PC-3 (cell line): ENCODE results near the gene USF3. TPM values are rescaled to one million over a fixed set of nuclear protein-coding genes. Genes with fewer than 3 reads are reported as not detected.

Source experiments
- ATAC-seq: fragments of 200-7000 bp; cut with Tn5 transposase; 2 replicates; pipeline ENCODE4 v1.9.1; 2020; ENCODE audit warnings: mild to moderate bottlenecking, moderate library complexity
- BruUV-seq: library from RNA; stranded (reverse); fragments of 400-500 nt; replicated peaks from 2 replicates; lab custom pipeline; 2021; lab: Mats Ljungman, UMichigan
- CTCF ChIA-PET: fragments of 300-600 bp; sonication (Branson Sonifier 250); formaldehyde crosslinking; loops from one replicate; lab custom pipeline; 2022; ENCODE audit warnings: antibody characterized with exemption; lab: Charles Lee
- POLR2A ChIA-PET: fragments of 300-600 bp; sonication (Branson Sonifier 250); formaldehyde crosslinking; loops from one replicate; lab custom pipeline; 2022; ENCODE audit warnings: antibody characterized with exemption; ENCODE audit not compliant: unreplicated experiment; lab: Charles Lee
- DNase-seq: peaks from one replicate; pipeline ENCODE4 v3.0.0-alpha.2; 2015
- H2AFZ ChIP-seq: fragments of 300-600 bp; sonication (generic); 2 replicates; pipeline ENCODE4 v1.6.0; 2016; ENCODE audit warnings: antibody characterized with exemption, low read length
- H3F3A ChIP-seq: fragments of 300-600 bp; sonication (generic); one replicate; pipeline ENCODE4 v1.6.0; 2017; ENCODE audit warnings: antibody characterized with exemption, low read length, control low read depth, mild to moderate bottlenecking; ENCODE audit not compliant: unreplicated experiment
- H3K27ac ChIP-seq: fragments of 300-600 bp; sonication (generic); 2 replicates; pipeline ENCODE4 v1.5.1; 2016; ENCODE audit warnings: mild to moderate bottlenecking, low read length
- H3K27me3 ChIP-seq: fragments of 300-600 bp; sonication (generic); 2 replicates; pipeline ENCODE4 v1.6.1; 2016; ENCODE audit warnings: low read length, mixed read lengths
- H3K36me3 ChIP-seq: fragments of 300-600 bp; sonication (generic); 2 replicates; pipeline ENCODE4 v1.6.1; 2016; ENCODE audit warnings: low read depth, mixed run types, low read length, mixed read lengths
- H3K4me1 ChIP-seq: fragments of 300-600 bp; sonication (generic); 2 replicates; pipeline ENCODE4 v1.5.1; 2016; ENCODE audit warnings: low read length; ENCODE audit not compliant: insufficient read depth
- H3K4me2 ChIP-seq: fragments of 300-600 bp; sonication (generic); 2 replicates; pipeline ENCODE4 v1.6.0; 2016; ENCODE audit warnings: low read length
- H3K4me3 ChIP-seq: fragments of 300-600 bp; sonication (generic); 2 replicates; pipeline ENCODE4 v1.5.1; 2016; ENCODE audit warnings: mild to moderate bottlenecking, low read length, mixed read lengths
- H3K79me2 ChIP-seq: fragments of 300-600 bp; sonication (generic); 2 replicates; pipeline ENCODE4 v1.6.1; 2017; ENCODE audit warnings: low read length, mixed read lengths
- H3K9ac ChIP-seq: fragments of 300-600 bp; sonication (generic); 2 replicates; pipeline ENCODE4 v1.6.0; 2016; ENCODE audit warnings: mild to moderate bottlenecking, low read length
- H3K9me2 ChIP-seq: fragments of 300-600 bp; sonication (generic); replicated peaks from 2 replicates; pipeline ENCODE4 v1.6.1; 2016; ENCODE audit warnings: mixed run types, low read length, mixed read lengths
- H3K9me3 ChIP-seq: fragments of 300-600 bp; sonication (generic); 2 replicates; pipeline ENCODE4 v1.6.1; 2016; ENCODE audit warnings: low read length, mixed read lengths
- H4K20me1 ChIP-seq: fragments of 300-600 bp; sonication (generic); 2 replicates; pipeline ENCODE4 v1.6.1; 2016; ENCODE audit warnings: low read length, mixed read lengths
- EZH2 ChIP-seq: fragments of 300-600 bp; sonication (generic); IDR thresholded peaks from one replicate; pipeline ENCODE4 v1.6.1; 2017; ENCODE audit warnings: antibody characterized with exemption, mild to moderate bottlenecking, low read length; ENCODE audit not compliant: unreplicated experiment
- EZH2phosphoT487 ChIP-seq: fragments of 300-600 bp; sonication (generic); IDR thresholded peaks from 2 replicates; pipeline ENCODE4 v1.6.1; 2018; ENCODE audit warnings: mild to moderate bottlenecking, antibody characterized with exemption, low read length, borderline replicate concordance
- intact Hi-C: fragments of 100-400 bp; cut with micrococcal nuclease; formaldehyde crosslinking; loops from 2 replicates; pipeline ENCODE4 v1.9.0; 2023
- total RNA-seq: library from RNA; depleted of rRNA; stranded (reverse); fragments of >200 nt; gene quantifications from 2 replicates; pipeline ENCODE4 v1.2.3, GENCODE V29; 2014
- TF ChIP-seq, protein P1 (sequence below): fragments of 300-600 bp; sonication (generic); conservative IDR thresholded peaks from 2 replicates; pipeline ENCODE4 v1.5.1; 2017; ENCODE audit warnings: antibody characterized with exemption, low read depth, mild to moderate bottlenecking, low read length

Gene USF3
- total RNA-seq, 1 experiment from 2014 or later, result 10.5 TPM

DNA sequence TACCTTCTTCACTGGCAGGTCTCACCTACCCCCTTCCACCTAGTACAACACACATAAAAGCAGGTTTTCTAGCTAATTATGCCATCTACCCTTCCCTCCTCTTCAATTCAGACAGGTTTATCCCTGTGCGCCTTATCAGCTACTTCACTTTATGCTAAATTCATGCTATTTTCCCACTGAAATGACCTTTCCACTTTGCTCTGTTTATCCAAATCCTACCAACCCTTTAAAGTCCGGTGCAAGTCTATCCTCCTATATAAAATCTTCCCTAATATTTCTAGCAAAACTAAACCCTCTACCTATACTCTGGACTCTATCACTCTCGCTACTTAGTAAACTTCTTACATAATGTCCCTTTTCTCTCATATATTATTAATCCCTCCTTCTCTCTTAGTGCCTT, 6.0 kb downstream of the USF3 start:
- CTCF ChIA-PET, result no interaction called here
- POLR2A ChIA-PET, result no interaction called here
- Histone ChIP-seq H3K36me3 (0 out of 2 replicates have a peak, but pooled peaks cover 3% of the 10 kb centered on the region), H3K4me2 (no peak overlapping the region), H3K27me3 (no peaks in the 10 kb centered on the region), H3K4me1 (peaks cover 7% of the 10 kb centered on the region; the same call in 1 of the 2 replicates), H3K27ac (no peak overlapping the region), H4K20me1 (no peaks in the 10 kb centered on the region), H3K9ac (no peak overlapping the region), H3F3A (no peaks in the 10 kb centered on the region), H3K79me2 (peaks cover 41% of the 10 kb centered on the region), H2AFZ (no peak overlapping the region), H3K4me3 (no peak overlapping the region), H3K9me2 (no peaks in the 10 kb centered on the region), H3K9me3 (no peaks in the 10 kb centered on the region)
- no TSS peak for BruUV-seq
- DNase-seq (no peak), ATAC-seq (no peak)
- TF ChIP-seq EZH2 (no peak), EZH2phosphoT487 (no peak)
- TF ChIP-seq, protein P1, sequence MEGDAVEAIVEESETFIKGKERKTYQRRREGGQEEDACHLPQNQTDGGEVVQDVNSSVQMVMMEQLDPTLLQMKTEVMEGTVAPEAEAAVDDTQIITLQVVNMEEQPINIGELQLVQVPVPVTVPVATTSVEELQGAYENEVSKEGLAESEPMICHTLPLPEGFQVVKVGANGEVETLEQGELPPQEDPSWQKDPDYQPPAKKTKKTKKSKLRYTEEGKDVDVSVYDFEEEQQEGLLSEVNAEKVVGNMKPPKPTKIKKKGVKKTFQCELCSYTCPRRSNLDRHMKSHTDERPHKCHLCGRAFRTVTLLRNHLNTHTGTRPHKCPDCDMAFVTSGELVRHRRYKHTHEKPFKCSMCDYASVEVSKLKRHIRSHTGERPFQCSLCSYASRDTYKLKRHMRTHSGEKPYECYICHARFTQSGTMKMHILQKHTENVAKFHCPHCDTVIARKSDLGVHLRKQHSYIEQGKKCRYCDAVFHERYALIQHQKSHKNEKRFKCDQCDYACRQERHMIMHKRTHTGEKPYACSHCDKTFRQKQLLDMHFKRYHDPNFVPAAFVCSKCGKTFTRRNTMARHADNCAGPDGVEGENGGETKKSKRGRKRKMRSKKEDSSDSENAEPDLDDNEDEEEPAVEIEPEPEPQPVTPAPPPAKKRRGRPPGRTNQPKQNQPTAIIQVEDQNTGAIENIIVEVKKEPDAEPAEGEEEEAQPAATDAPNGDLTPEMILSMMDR, result no peak
- intact Hi-C loops, result loop anchor here (10.0 kb wide), 1 partner anchor 196 kb away; no protein-coding TSS in a partner anchor

DNA sequence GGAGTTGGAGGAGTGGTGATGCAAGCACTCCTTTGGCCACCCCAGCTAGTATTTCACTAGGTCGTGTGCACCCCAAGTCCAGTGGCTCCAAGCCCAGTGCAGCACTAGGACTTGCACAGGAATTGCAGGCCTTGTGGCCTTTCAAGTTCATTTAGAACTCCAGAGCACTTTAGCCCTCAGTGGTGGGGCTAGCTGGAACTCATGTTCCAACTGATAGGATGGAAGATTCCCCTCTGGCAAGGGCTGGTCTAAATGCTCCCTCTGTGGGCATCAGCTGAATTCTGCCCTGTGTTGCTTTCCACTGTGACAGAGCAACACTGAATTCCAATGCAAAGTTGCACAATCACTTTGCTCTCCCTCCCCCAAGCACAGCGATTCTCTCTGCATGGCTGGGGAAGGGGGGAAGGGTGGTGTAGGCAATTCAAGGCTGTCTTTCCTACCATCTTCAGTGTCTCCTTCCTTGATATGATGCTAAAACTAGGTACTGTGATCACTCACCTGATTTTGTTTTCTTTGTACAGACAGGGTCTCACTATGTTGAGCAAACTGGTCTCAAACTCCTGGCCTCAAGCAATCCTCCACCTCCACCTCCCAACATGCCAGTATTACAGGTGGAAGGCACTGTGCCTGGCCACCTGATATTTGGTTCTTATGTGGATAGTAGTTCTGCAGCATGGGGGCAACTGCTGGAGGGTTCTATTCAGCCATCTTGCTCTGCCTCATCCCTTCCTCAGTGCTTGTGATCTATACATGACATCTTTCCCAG, 10.3 kb downstream of the USF3 start:
- Histone ChIP-seq H3K9me3 (no peaks in the 10 kb centered on the region), H3K4me3 (no peak overlapping the region), H3K4me1 (no peaks in the 10 kb centered on the region), H3K9me2 (no peaks in the 10 kb centered on the region), H3K79me2 (0 out of 2 replicates have a peak, but pooled peaks cover 4% of the 10 kb centered on the region), H3K27me3 (no peaks in the 10 kb centered on the region), H2AFZ (no peak overlapping the region), H4K20me1 (no peaks in the 10 kb centered on the region), H3K36me3 (peaks cover 10% of the 10 kb centered on the region; the same call in 1 of the 2 replicates), H3F3A (no peaks in the 10 kb centered on the region), H3K4me2 (no peak overlapping the region), H3K27ac (no peak overlapping the region), H3K9ac (no peak overlapping the region)
- ATAC-seq (no peak), DNase-seq (no peak)
- ChIA-PET CTCF (no interaction called here), POLR2A (no interaction called here)
- BruUV-seq, result no TSS peak
- intact Hi-C loops, result no loop called here
- TF ChIP-seq, protein P1, result no peak
- TF ChIP-seq EZH2phosphoT487 (no peak), EZH2 (no peak)

DNA sequence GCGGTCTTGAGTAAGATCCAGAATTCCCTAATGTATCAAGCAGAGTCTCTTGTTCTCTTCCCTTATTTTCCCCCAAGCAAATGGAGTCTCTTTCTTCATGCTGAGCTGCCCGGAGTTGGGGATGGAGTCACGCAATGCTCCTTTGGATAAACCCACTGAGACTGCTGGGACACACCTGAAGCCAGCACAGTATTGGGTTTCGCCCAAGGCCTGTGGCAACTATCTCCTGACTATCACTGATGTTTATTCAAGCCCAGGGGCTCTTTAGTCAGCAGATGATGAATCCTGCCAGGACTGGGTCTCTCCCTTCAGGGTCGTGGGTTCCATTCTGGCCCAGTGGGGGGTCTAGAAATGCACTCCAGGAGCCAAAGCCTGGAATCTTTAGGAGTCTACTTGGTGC, 11.3 kb downstream of the USF3 start:
- H3K9me2 ChIP-seq, result no peaks in the 10 kb centered on the region
- BruUV-seq, result no TSS peak
- ChIA-PET POLR2A (interaction anchor here (0.6 kb wide), 1 partner anchor 140 kb away, joined by 8 read pairs; no protein-coding TSS in a partner anchor), CTCF (no interaction called here)
- H3K9ac ChIP-seq, result no peak overlapping the region
- ATAC-seq (no peak), DNase-seq (no peak)
- no peaks in the 10 kb centered on the region for H3F3A ChIP-seq
- TF ChIP-seq, protein P1, result no peak
- TF ChIP-seq EZH2 (no peak), EZH2phosphoT487 (no peak)
- no peaks in the 10 kb centered on the region for H3K27me3 ChIP-seq
- H3K4me2 ChIP-seq, result no peak overlapping the region
- 0 out of 2 replicates have a peak, but pooled peaks cover 4% of the 10 kb centered on the region for H3K79me2 ChIP-seq
- no peaks in the 10 kb centered on the region for H3K4me1 ChIP-seq
- no peaks in the 10 kb centered on the region for H3K9me3 ChIP-seq
- no peak overlapping the region for H2AFZ ChIP-seq
- no peak overlapping the region for H3K4me3 ChIP-seq
- H3K36me3 ChIP-seq, result peaks cover 10% of the 10 kb centered on the region; the same call in 1 of the 2 replicates
- intact Hi-C loops, result no loop called here
- no peaks in the 10 kb centered on the region for H4K20me1 ChIP-seq
- H3K27ac ChIP-seq, result no peak overlapping the region
